OCI-LY7 (cell line): Measurements from ENCODE around the gene RNF8. TPM values are rescaled to one million over a fixed set of nuclear protein-coding genes. Genes with fewer than 3 reads are reported as not detected.

Source experiments
- BruUV-seq: library from RNA; stranded (reverse); fragments of 400-500 nt; replicated peaks from 2 replicates; lab custom pipeline; 2021; lab: Mats Ljungman, UMichigan
- CTCF ChIA-PET: fragments of 300-600 bp; sonication (Branson Sonifier 250); formaldehyde crosslinking; loops from one replicate; lab custom pipeline; 2022; ENCODE audit warnings: antibody characterized with exemption; ENCODE audit not compliant: unreplicated experiment; lab: Charles Lee
- POLR2A ChIA-PET: fragments of 300-600 bp; sonication (Branson Sonifier 250); formaldehyde crosslinking; loops from one replicate; lab custom pipeline; 2022; ENCODE audit warnings: antibody characterized with exemption; lab: Charles Lee
- DNase-seq: peaks from one replicate; pipeline ENCODE4 v3.0.0-alpha.2; 2015; ENCODE audit warnings: low spot score
- H2AFZ ChIP-seq: fragments of 200-600 bp; sonication (generic), shearing (Covaris generic); 2 replicates; pipeline ENCODE4 v1.6.1; 2014; ENCODE audit warnings: mild to moderate bottlenecking, antibody characterized with exemption, low read length, moderate library complexity
- H3K27ac ChIP-seq: fragments of 200-600 bp; sonication (generic); 2 replicates; pipeline ENCODE4 v1.5.1; 2014; ENCODE audit warnings: mixed run types, low read depth, mild to moderate bottlenecking, moderate library complexity, low read length, inconsistent platforms; ENCODE audit not compliant: poor library complexity, severe bottlenecking
- H3K36me3 ChIP-seq: fragments of 200-600 bp; sonication (generic); 2 replicates; pipeline ENCODE4 v1.6.1; 2014; ENCODE audit warnings: mild to moderate bottlenecking, antibody characterized with exemption, low read length, moderate library complexity, mixed read lengths; ENCODE audit not compliant: insufficient read depth
- H3K4me1 ChIP-seq: fragments of 200-600 bp; sonication (generic); 2 replicates; pipeline ENCODE4 v1.5.1; 2014; ENCODE audit warnings: mild to moderate bottlenecking, low read length; ENCODE audit not compliant: insufficient read depth, poor library complexity, severe bottlenecking
- H3K4me2 ChIP-seq: fragments of 200-600 bp; sonication (generic); 2 replicates; pipeline ENCODE4 v1.6.1; 2014; ENCODE audit warnings: mild to moderate bottlenecking, low read length
- H3K4me3 ChIP-seq: fragments of 200-600 bp; sonication (generic); 2 replicates; pipeline ENCODE4 v1.5.1; 2014; ENCODE audit warnings: mild to moderate bottlenecking, low read depth, low read length; ENCODE audit not compliant: poor library complexity, severe bottlenecking
- H3K79me2 ChIP-seq: fragments of 200-600 bp; sonication (generic); 2 replicates; pipeline ENCODE4 v1.6.1; 2016; ENCODE audit warnings: low read depth, mild to moderate bottlenecking, low read length, moderate library complexity, mixed read lengths; ENCODE audit not compliant: insufficient read depth
- H3K9me2 ChIP-seq: fragments of 200-600 bp; sonication (generic); 2 replicates; pipeline ENCODE4 v1.6.1; 2016; ENCODE audit warnings: mild to moderate bottlenecking, low read length, mixed read lengths; ENCODE audit not compliant: insufficient read depth
- H3K9me3 ChIP-seq: fragments of 200-600 bp; sonication (generic); 2 replicates; pipeline ENCODE4 v1.6.1; 2014; ENCODE audit warnings: mild to moderate bottlenecking, mixed run types, low read length, mixed read lengths
- H4K20me1 ChIP-seq: fragments of 200-600 bp; sonication (generic); 2 replicates; pipeline ENCODE4 v1.6.1; 2014; ENCODE audit warnings: mild to moderate bottlenecking, antibody characterized with exemption, low read length, moderate library complexity, mixed read lengths; ENCODE audit not compliant: insufficient read depth
- CTCF ChIP-seq: fragments of 200-600 bp; sonication (generic); conservative IDR thresholded peaks from 2 replicates; pipeline ENCODE4 v1.5.1; 2014; ENCODE audit warnings: mild to moderate bottlenecking, antibody characterized with exemption, low read length, moderate library complexity, mixed read lengths
- EZH2phosphoT487 ChIP-seq: fragments of 200-600 bp; sonication (generic); IDR thresholded peaks from 2 replicates; pipeline ENCODE4 v1.6.1; 2018; ENCODE audit warnings: low read depth, borderline replicate concordance, mild to moderate bottlenecking, mixed run types, antibody characterized with exemption, low read length, moderate library complexity, mixed read lengths
- intact Hi-C: fragments of 100-400 bp; cut with micrococcal nuclease; formaldehyde crosslinking; loops from one replicate; pipeline ENCODE4 v1.10.0; 2022; ENCODE audit not compliant: unreplicated experiment
- total RNA-seq, 2 experiments: library from RNA; depleted of rRNA in 1 of 2; stranded (reverse); fragments of >200 nt in 1 of 2; shearing (Covaris generic) in 1 of 2; gene quantifications; 2 replicates each; pipeline ENCODE4 v1.2.3, GENCODE V29; 2014 to 2022

The RNF8 gene
- total RNA-seq, 2 experiments from 2014 or later, result 19.7 to 21.8 TPM

- no peak for DNase-seq
- ChIA-PET POLR2A (interaction anchor here (0.9 kb wide), 1 partner anchor 51 kb away, joined by 3 read pairs; no protein-coding TSS in a partner anchor), CTCF (no interaction called here)
- H3K9me2 ChIP-seq, result no peaks in the 10 kb centered on the region
- no peak overlapping the region for H3K4me3 ChIP-seq
- no peaks in the 10 kb centered on the region for H3K4me1 ChIP-seq
- H3K4me2 ChIP-seq, result no peak overlapping the region
- no TSS peak for BruUV-seq
- no peaks in the 10 kb centered on the region for H3K79me2 ChIP-seq
- no peak overlapping the region for H3K27ac ChIP-seq
- H2AFZ ChIP-seq, result no peak overlapping the region
- peaks cover 53% of the 10 kb centered on the region for H3K36me3 ChIP-seq
- TF ChIP-seq CTCF (no peak), EZH2phosphoT487 (no peak)
- H4K20me1 ChIP-seq, result no peaks in the 10 kb centered on the region
- H3K9me3 ChIP-seq, result no peaks in the 10 kb centered on the region
- intact Hi-C loops, result loop anchor here (5.0 kb wide), 2 partner anchors 99 to 309 kb away; no protein-coding TSS in a partner anchor
These were observed 29.4 kb downstream of the RNF8 start for GRCh38 chr6:37382994-37383765.

- BruUV-seq, result no TSS peak
- no peaks in the 10 kb centered on the region for H3K9me2 ChIP-seq
- ChIA-PET POLR2A (interaction anchor here (0.9 kb wide), 1 partner anchor 635 kb away, joined by 3 read pairs; no protein-coding TSS in a partner anchor), CTCF (no interaction called here)
- TF ChIP-seq CTCF (no peak), EZH2phosphoT487 (no peak)
- no peak for DNase-seq
- H3K36me3 ChIP-seq, result peaks cover 70% of the 10 kb centered on the region
- H3K9me3 ChIP-seq, result no peaks in the 10 kb centered on the region
- no peak overlapping the region for H3K4me2 ChIP-seq
- no peaks in the 10 kb centered on the region for H3K4me1 ChIP-seq
- H4K20me1 ChIP-seq, result no peaks in the 10 kb centered on the region
- no peak overlapping the region for H3K4me3 ChIP-seq
- H3K79me2 ChIP-seq, result no peaks in the 10 kb centered on the region
- intact Hi-C loops, result no loop called here
- no peak overlapping the region for H2AFZ ChIP-seq
- no peak overlapping the region for H3K27ac ChIP-seq
These were observed 34.8 kb downstream of the RNF8 start for GRCh38 chr6:37388578-37388977.

- Histone ChIP-seq H2AFZ (no peak overlapping the region), H3K4me2 (no peak overlapping the region), H3K36me3 (peaks cover 61% of the 10 kb centered on the region), H3K79me2 (no peaks in the 10 kb centered on the region), H3K4me1 (no peaks in the 10 kb centered on the region), H3K9me2 (no peaks in the 10 kb centered on the region), H3K27ac (no peak overlapping the region), H3K9me3 (no peaks in the 10 kb centered on the region), H3K4me3 (no peak overlapping the region), H4K20me1 (no peaks in the 10 kb centered on the region)
- no peak for DNase-seq
- no peak for TF ChIP-seq CTCF
- no peak for TF ChIP-seq EZH2phosphoT487
- CTCF ChIA-PET, result no interaction called here
- POLR2A ChIA-PET, result no interaction called here
- no TSS peak for BruUV-seq
- intact Hi-C loops, result no loop called here
These were observed 36.1 kb downstream of the RNF8 start for GRCh38 chr6:37389857-37390256.
